Activated T-cell treated with anti-CD3 and anti-CD28 coated beads for 1 hour (primary cell): ENCODE measurements around the gene OSBPL10.

ENCODE experiments used
- DNase-seq: peaks from one replicate; pipeline ENCODE4 v3.0.0-alpha.2; 2020; ENCODE audit warnings: low read depth

The OSBPL10 gene

DNA sequence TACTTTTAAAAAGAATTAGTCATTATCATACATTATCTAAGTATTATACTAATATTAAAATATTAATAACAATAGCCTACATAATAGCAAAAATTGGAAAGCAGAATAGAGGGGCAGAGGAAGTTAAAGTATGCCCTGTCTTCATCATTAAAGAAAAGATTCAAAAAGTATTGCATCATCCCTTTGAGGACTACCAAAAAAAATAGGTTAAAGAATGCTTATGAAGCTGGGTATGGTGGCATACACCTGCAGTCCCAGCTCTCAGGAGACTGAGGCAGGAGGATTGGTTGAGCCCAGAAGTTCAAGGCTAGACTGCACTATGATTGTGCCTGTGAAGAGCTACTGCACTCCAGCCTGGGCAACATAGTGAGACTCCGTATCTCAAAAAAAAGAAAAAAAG is 240.7 kb downstream of the OSBPL10 start:
- no peak for DNase-seq

DNA sequence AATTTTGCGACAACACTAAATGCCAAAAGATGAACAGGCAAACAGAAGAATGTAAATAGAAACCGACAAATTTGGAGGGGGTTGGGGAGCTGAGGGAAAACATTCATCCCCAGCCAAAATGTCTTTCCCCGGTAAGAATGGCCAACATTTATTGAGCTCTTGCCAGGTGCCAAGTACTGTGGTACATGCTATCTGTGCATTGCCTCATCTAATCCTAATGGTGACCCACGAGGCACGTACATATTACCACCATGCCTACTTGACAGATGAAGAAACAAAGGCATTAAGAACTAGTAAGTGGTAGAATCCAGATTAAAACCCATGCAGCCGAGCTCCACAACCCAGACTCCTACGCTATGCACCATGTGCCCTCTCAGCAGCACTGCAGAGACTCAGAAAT is 242.7 kb downstream of the OSBPL10 start:
- no peak for DNase-seq

DNA sequence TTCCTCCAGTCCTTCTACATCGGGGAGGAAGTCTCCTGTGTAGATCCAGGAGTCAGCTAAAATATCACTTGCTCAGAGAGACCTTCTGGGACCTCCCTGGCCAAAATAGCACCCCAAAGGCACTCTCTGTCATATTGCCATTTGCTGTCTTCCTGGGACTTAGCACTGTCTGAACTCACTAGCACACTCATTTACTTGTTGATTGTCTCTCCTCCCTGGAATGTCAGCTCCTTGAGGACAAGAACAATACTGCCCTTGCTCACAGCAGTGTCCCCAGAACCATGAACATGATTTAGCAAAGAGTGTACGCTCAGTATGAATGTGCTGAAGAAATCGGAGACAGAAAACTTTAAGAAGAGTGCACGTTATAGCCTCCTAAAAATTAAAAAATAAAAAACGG is 245.4 kb downstream of the OSBPL10 start:
- DNase-seq = no peak

DNA sequence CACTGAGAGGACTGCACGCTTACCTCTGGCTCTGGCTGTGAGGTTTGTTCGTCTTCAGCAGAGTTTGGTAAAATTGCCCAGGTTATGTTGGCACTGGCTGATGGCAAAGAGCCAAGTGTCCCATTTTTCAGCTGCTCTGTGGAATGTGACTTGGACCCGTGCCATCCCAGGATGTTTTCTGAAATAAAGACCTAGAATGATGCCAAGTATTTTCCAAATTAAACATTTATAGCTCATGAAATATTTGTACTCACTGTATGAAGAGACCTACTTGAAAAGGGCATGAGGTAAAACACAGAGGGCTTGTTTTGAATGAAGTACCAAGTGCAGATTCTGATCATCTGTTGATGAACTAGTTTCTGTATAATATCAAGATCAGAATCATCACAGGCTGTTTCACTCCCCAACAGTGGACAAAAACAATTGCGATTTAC is 247.8 kb downstream of the OSBPL10 start:
- no peak for DNase-seq

DNA sequence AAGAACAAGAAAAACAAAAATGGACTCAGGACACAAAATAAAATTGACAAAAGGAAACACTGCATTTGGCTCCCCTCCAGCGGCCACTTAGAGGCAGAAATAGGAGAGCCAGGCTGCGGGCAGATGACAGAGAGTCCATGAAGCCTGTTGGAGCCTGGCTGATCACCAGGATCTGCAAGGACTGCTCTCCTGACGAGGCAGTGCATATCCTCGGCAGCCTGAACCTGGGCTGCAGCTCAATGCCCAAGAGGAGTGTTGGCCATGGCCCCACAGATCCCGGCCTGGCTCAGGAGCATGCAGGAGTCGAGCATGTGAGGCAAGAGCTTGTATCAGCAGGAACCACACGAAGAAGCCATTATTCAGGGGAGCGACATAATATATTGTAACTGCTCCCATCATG is 248.5 kb downstream of the OSBPL10 start:
- no peak for DNase-seq

DNA sequence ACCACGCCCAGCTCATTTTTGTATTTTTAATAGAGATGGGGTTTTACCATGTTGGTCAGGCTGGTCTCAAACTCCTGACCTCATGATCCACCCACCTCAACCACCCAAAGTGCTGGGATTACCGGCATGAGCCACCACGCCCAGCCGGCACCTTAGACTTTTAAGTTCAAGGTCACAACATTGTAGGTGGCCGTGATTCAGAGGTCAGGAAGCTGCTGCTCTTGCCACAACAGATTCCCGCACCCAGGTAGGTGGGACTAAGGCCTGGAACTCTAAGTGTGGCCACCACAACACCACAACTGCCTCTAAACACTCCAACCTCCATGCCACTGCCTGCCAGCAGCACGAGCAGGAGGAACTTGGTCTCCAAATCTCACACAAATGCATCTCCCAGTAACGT is 251.5 kb downstream of the OSBPL10 start:
- DNase-seq = no peak

DNA sequence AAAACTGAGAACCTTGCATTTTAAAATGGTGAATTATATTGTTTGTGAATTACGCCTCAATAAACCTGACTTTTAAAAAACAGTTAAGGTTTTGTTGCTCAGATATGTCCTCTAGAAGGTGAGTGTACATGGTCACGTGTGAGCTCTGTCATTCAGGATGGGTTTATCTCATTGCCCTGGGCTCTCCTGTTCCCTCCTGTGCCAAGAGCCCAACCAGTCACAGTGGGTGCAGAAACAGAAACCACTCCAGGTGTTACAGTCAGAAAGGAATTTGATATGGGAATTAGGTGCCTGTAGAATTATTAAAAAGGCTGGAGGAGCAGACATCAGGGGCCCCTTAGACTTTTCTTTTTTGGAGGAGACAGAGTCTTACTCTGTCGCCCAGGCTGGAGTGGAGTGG is 252.0 kb downstream of the OSBPL10 start:
- DNase-seq = no peak

DNA sequence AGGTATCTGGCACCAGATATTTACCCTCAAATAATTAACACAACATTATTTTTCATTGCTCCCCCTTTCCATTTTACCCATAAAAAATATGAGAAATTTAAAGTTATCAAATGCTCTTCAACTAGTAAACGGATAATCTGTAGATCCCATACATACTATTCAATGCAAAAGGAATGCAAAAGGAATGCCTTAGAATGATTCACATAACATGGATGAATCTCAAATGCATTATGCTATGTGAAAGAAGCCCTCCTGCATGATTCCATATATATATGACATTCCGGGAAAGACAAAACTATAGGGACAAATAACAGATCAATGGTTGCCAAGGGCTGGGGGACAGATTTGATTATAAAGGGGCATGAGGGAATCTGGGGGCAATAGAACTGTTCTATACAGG is 252.7 kb downstream of the OSBPL10 start:
- no peak for DNase-seq

DNA sequence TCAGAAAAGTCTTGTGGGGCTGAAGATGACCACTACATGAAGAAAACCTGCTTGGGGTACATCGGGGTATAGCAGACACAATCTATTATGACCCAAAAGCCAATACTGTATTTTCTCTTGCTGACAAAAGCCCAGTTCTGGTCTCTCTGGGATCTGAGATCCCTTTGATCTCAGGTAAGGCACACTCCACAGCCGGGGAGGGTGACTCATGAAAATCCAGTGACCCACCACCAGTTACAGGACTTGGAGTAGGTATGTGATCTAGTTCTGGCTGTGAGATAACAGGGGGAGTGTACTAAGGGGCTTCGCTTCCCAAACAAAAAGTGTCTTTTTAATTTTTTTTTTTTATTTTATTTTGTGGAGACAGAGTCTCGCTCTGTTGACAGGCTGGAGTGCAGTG is 255.1 kb downstream of the OSBPL10 start:
- no peak for DNase-seq

DNA sequence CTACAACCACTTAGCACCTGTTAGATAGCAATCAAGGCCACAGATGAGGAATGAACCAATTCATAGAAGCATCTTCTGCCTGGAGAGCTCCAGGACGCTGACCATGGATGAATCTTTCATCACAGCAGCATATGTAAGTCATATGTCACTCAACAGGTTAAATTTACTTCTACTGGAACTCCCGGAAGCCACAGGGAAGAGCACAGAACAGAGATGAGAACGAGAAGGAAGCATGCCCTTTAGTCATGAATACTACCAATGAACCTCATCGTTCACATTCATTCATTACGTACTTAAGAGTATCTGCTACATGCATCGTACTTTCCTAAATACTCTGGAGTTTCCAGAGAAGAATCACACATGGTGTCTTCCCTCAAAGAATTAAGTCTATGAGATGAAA is 255.5 kb downstream of the OSBPL10 start:
- no peak for DNase-seq

DNA sequence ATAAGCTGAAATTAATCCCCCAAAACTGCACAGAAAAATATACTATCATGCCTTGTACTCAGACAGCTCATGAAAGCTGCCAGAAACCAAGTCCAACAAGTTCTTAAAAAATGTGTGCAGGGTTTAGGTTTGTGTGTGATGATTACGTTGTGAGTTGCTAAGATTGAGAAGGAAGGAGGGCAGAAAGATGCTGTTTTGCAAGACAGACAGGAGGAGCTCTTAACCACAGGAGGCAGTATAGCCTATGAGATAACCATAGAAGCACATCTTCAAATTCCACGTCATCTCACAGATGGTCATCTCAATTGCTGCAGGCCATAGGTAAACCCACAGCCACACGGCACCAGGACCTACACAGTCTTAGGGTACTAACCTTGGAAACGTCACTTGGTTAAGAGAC is 256.4 kb downstream of the OSBPL10 start:
- DNase-seq = no peak

DNA sequence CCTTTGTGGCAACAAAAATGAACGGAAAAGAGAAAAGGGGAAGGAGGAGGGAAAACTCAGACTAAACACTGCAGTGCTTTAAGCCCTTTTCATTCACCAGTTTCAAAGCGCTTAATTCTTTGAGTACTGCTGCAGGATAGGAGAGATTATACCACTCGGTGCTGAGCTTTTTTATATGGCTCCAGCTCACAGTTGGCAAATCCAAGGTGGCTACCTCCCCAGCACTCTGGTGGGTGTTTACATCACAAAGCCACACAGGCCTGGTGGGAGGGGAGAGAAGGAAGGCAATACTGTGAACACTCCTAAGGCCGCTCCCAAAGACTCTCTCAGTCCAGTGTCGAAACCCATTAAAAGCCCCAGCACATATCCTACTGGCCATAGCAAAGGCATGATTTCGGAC is 256.9 kb downstream of the OSBPL10 start:
- DNase-seq = no peak

DNA sequence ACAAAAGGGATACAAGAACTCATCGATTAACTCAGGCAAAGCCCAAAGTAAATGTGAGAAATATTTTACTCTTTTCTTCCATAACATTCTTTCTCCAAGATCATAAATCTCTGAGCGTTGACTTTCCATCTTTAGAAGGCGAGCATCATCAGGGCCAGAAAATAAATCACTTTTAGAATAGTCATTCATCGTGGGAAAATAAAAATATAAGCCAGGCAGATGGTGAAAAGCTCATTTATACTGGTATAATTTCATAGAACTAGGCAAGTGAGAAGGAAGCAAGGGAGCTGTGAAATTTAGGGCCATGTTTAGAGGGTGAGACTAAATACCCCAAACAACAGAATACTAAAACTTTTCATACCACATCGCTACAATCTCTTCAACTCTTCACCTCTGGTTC is 257.4 kb downstream of the OSBPL10 start:
- DNase-seq = no peak

DNA sequence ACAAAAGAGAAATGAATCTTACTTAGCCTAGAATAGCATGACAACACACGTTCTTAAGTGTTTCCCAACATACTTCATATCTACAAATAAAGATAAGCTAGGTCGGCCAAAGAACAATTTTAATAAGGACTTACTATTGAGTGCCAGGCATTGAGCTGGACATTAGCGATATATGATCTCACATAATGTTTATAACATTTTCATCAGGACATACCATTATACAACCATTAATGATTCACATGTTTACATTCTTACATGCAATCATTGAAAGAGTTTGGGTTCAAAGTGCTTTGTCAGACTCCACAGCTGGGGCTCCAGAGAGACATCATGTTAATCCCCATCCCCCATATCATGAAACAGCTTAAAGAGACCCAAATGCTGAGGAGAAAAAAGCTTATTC is 259.4 kb downstream of the OSBPL10 start:
- no peak for DNase-seq

DNA sequence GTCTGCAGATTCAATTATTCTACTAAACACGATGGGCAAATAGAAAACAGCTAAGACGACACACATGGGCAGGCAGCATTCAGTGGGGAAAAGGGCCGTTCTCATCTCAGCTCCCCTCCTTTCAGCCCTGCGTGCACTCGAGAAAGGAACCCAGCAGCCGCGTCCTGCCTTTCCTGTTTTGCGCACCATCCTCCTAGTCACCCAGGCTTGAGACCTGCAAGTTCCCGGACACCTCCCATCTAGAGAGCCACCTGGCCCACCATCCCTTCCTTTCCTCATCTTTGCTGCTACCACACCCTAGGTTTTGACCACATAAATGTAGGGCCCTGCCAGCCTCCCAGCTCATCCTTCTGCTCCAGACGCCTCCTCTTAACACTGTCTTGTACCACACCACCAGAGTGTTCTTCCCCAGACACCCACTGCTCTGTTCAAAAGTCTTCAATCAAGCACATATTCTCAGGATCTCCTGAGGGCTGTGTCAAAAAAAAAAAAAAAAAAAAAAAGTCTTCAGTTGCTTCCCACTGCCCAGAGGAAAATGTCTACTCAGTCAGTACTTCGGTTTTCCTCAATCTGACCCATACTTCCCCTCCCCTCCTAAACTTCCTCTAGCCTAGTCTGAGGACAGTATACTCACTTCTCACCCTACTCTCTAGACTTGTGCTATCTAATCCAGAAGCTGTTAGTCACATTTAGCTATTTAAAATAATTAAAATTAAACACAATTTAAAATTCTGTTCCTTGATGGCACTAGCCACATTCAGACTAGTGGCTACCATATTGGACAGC is 266.4 kb downstream of the OSBPL10 start:
- no peak for DNase-seq

DNA sequence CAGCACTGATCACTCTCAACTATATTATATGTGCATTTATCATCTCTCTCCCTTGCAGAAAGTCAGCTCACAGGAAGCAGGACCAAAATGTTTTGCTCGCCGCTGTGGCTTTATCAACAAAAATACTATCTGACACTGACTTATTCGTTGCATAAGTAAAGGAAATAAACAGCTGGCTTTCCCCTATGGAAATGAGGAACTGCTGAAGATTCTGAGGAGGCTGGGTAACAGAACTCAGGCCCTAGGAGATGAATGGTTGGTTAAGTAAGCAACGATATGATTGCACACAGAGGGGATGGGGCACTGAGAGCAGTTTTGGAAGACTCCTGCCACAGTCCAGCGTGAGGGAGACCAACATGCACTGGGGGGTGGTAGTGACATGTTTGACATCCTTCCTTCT is 267.2 kb downstream of the OSBPL10 start:
- no peak for DNase-seq

DNA sequence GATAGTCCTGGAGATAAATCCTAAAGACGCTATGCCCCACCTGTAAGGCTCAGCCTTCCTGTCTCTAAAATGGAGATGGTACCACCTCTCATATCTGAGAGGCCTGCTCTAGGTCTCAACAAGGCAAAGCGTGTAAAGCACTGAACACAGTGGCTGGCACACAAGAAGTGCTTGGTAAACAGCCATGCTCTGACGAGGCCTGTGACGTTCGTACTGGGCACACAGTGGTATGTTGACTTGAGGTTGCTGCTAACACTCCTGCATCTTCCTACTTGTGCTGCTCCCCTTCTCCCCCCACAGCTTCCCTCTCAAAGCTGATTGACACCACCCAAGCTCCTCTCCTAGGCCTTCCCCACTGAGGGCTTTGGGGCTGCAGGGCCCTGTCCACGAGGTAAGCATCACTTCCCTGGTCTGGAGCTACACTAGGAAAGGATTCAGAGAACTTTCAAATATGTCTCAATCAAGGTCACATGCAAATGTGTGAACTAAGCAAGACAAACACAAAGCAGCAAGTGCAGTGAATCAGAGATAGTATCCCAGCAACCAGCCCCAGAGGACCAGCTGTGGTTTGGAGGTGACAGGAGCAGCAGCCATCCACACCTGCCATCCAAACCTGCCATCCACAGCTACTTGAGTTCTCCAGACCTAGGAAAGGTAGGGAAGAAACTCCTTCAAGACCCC is 270.8 kb downstream of the OSBPL10 start:
- DNase-seq = no peak

DNA sequence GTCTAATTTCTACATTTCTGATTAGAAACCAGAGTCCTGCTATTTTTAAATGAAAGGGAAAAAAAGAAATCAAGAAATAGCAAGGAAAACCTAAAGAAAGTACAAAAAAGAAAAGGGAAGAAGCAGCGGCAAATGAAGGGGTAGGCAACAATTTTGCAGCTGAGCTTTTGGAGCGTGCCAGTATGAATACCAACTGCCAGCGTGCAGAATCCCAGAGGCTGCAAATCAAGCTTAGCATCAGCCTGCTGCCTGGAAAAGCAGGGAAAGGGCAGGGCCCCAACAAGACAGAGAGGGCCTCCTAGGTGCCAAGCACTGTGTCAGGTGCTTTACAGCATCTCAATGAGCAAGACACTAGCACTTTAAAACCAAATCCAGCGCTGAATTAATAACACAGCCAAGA is 271.5 kb downstream of the OSBPL10 start:
- DNase-seq = no peak

DNA sequence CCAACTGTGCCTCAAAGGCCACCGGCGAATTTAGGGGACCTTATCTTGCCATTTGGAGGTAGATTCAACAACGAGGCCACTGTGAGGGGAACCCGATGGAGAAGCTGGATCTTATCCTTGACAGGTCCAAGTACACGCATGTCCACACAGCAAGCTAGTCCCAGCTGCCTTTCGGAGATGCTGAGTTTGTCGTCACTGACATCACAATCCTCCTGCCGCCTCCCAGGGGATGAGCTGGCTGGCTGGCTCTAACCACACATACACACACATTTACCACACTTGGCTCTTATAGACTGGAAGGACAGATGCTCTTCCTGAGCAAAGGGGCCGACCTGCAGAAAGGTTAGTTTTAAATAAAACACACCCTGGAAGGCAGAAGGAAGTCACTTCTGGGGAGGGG is 272.1 kb downstream of the OSBPL10 start:
- no peak for DNase-seq

DNA sequence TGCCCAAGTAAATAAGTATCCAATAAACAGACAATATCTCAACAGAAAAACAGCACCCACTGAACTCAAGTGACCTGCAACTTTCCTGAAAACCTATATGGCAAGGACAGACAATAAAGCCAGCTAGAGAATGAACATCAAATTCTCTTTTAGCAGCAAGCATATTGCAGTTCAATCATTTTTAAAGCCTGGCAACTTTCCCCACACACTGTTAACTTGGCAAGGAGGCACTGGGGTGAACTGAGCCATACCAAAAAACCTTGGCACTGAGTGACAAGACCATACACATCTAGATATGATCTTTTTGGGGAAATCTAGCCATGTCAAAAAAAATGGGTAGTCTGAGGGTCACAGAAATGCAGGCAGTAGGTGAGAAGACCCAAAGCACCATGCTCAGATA is 273.8 kb downstream of the OSBPL10 start:
- no peak for DNase-seq

DNA sequence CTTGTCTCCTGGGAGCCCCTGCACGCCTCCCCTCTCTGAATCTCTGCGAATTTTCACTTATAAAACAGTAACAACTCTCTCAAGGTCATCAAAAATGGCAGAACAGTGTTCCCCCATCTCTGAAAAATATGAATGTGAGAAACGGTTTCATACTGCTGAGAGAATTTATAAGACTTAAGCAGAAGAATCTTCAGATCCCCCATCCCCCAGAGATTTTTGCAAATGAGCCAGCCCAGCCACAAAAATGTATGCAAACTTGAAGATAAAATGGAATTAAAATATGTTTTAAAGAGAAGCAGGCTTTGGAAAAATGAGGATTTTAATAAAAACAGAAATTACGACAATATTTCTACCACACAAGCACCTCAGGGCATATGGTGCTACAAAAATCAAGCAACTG is 275.3 kb downstream of the OSBPL10 start:
- no peak for DNase-seq

DNA sequence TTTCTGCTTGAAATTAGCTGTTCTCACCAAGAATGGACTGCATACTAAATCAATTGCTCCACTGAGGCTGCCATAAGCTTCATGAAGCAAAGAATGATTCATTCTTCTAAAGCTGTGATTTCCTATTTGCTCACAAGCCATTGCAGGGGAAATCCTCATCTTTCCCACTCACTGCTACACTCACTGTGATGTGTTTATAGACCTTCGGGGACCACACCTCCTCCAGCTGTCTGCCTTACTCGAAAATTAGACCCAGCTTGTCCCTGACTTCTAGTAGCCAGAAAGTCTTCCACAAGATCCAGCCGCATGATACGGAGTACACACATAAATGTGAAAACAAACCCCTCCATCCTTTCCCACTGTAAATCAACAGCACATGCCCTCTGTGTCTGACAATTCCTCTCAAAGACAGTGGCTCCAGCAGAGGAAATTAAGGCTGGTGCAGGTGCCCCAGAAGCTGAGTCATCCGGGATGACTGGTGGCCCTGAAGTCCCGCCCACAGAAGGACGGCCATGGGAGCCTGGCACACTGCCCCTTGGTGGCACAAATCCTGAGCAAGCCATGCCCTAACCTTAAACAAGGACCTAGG is 276.4 kb downstream of the OSBPL10 start:
- no peak for DNase-seq

DNA sequence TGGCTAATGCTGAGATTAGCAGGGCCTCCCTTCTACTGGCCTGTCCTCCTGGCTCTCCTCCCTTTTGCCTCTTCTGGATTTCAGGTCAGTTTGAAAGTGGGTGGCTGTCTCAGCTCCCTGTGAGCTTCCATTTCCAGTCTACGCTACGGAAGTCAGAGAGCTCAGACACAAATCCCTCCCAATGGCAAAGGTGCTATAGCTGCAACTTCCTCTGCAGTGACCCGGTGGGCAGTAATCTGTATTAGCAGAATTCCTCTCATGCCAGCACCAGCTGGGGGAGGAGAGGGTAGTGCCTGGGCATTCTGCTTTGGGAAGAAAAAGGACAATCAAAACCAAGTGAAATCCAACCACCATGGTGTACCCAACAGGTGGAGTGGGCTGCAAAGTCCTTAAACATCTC is 276.9 kb downstream of the OSBPL10 start:
- no peak for DNase-seq

DNA sequence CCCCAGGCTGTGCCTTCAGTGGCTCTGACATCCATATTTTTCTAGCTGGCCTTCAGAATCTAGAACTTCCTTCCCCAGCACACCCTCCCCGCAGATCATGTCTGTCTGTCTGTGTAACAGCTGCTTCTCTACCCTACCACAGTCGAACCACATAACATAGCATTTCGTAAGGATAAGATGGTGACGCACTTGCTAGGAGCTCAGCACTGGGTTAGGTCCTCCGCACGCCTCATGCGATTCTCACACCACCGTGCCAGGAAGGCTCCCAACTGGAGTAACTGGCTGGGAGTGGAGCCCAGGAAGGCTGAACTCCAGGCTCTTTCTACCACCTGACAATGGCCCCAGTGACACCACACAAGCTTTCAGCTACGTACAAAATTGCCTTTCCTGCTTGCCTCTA is 279.8 kb downstream of the OSBPL10 start:
- no peak for DNase-seq
